Measurements from ENCODE around the gene MGLL.
A peak's percentile ranks its signal among the peaks of the same experiment; 100 is the strongest.

The MGLL gene

GRCh38 chr3:127791221-127791913 lies 30.9 kb downstream of the MGLL start:
- Histone ChIP-seq H3K9ac (ENCODE audit: low read depth, low read length) (no peak overlapping the region), H3K27me3 (ENCODE audit: insufficient read depth, low read length, poor library complexity) (peaks cover 14% of the 10 kb centered on the region), H2AFZ (ENCODE audit: low read depth, low read length) (no peak overlapping the region), H3K79me2 (ENCODE audit: insufficient read depth, low read length) (no peaks in the 10 kb centered on the region), H3K4me3 (ENCODE audit: low read depth in 1 of 2, low read length in 2 of 2) (no peak overlapping the region), H3K4me1 (ENCODE audit: insufficient read depth, low read length) (no peaks in the 10 kb centered on the region), H3K4me2 (ENCODE audit: insufficient read depth, low read length) (no peak overlapping the region), H3K9me3 (ENCODE audit: insufficient read depth, low read length, severe bottlenecking) (no peaks in the 10 kb centered on the region), H3K27ac (ENCODE audit: low read length) (no peak overlapping the region), H3K36me3 (ENCODE audit: insufficient read depth, low read length) (no peaks in the 10 kb centered on the region), H4K20me1 (ENCODE audit: insufficient read depth, low read length) (no peaks in the 10 kb centered on the region)
- peak; percentile 14 for DNase-seq
- TF ChIP-seq EZH2 (IDR thresholded peaks at IDR 0.05; ENCODE audit: borderline replicate concordance, low read depth, low read length, severe bottlenecking) = no peak
- TF ChIP-seq, protein P1, sequence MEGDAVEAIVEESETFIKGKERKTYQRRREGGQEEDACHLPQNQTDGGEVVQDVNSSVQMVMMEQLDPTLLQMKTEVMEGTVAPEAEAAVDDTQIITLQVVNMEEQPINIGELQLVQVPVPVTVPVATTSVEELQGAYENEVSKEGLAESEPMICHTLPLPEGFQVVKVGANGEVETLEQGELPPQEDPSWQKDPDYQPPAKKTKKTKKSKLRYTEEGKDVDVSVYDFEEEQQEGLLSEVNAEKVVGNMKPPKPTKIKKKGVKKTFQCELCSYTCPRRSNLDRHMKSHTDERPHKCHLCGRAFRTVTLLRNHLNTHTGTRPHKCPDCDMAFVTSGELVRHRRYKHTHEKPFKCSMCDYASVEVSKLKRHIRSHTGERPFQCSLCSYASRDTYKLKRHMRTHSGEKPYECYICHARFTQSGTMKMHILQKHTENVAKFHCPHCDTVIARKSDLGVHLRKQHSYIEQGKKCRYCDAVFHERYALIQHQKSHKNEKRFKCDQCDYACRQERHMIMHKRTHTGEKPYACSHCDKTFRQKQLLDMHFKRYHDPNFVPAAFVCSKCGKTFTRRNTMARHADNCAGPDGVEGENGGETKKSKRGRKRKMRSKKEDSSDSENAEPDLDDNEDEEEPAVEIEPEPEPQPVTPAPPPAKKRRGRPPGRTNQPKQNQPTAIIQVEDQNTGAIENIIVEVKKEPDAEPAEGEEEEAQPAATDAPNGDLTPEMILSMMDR (IDR thresholded peaks at IDR 0.05; ENCODE audit: borderline replicate concordance, extremely low read depth, low read length, poor library complexity, severe bottlenecking) = peak; percentile 32
- peak; percentile 58 for ATAC-seq (ENCODE audit: insufficient read depth, low read depth)

GRCh38 chr3:127790882-127791183 lies 31.5 kb downstream of the MGLL start:
- Histone ChIP-seq H2AFZ (ENCODE audit: low read depth, low read length) (no peak overlapping the region), H3K9me3 (ENCODE audit: insufficient read depth, low read length, severe bottlenecking) (no peaks in the 10 kb centered on the region), H3K36me3 (ENCODE audit: insufficient read depth, low read length) (no peaks in the 10 kb centered on the region), H3K9ac (ENCODE audit: low read depth, low read length) (no peak overlapping the region), H3K4me3 (ENCODE audit: low read depth in 1 of 2, low read length in 2 of 2) (no peak overlapping the region), H3K4me2 (ENCODE audit: insufficient read depth, low read length) (no peak overlapping the region), H3K27ac (ENCODE audit: low read length) (no peak overlapping the region), H3K27me3 (ENCODE audit: insufficient read depth, low read length, poor library complexity) (peaks cover 20% of the 10 kb centered on the region), H3K79me2 (ENCODE audit: insufficient read depth, low read length) (no peaks in the 10 kb centered on the region), H4K20me1 (ENCODE audit: insufficient read depth, low read length) (no peaks in the 10 kb centered on the region), H3K4me1 (ENCODE audit: insufficient read depth, low read length) (0 out of 2 replicates have a peak, but pooled peaks cover 3% of the 10 kb centered on the region)
- DNase-seq (no peak), ATAC-seq (ENCODE audit: insufficient read depth, low read depth) (no peak)
- TF ChIP-seq, protein P1 (IDR thresholded peaks at IDR 0.05; ENCODE audit: borderline replicate concordance, extremely low read depth, low read length, poor library complexity, severe bottlenecking) = no peak
- no peak for TF ChIP-seq EZH2 (IDR thresholded peaks at IDR 0.05; ENCODE audit: borderline replicate concordance, low read depth, low read length, severe bottlenecking)

GRCh38 chr3:127789990-127790881 lies 32.1 kb downstream of the MGLL start:
- H4K20me1 ChIP-seq (ENCODE audit: insufficient read depth, low read length) = no peaks in the 10 kb centered on the region
- H3K79me2 ChIP-seq (ENCODE audit: insufficient read depth, low read length) = no peaks in the 10 kb centered on the region
- no peak overlapping the region for H2AFZ ChIP-seq (ENCODE audit: low read depth, low read length)
- no peak overlapping the region for H3K4me2 ChIP-seq (ENCODE audit: insufficient read depth, low read length)
- 0 out of 2 replicates have a peak, but pooled peaks cover 5% of the 10 kb centered on the region for H3K4me1 ChIP-seq (ENCODE audit: insufficient read depth, low read length)
- no peak overlapping the region for H3K4me3 ChIP-seq (ENCODE audit: low read depth in 1 of 2, low read length in 2 of 2)
- no peak overlapping the region for H3K27ac ChIP-seq (ENCODE audit: low read length)
- H3K27me3 ChIP-seq (ENCODE audit: insufficient read depth, low read length, poor library complexity) = peaks cover 24% of the 10 kb centered on the region
- no peak for ATAC-seq (ENCODE audit: insufficient read depth, low read depth)
- no peak for DNase-seq
- H3K9ac ChIP-seq (ENCODE audit: low read depth, low read length) = no peak overlapping the region
- no peak for TF ChIP-seq EZH2 (IDR thresholded peaks at IDR 0.05; ENCODE audit: borderline replicate concordance, low read depth, low read length, severe bottlenecking)
- TF ChIP-seq, protein P1 (IDR thresholded peaks at IDR 0.05; ENCODE audit: borderline replicate concordance, extremely low read depth, low read length, poor library complexity, severe bottlenecking) = no peak
- no peaks in the 10 kb centered on the region for H3K36me3 ChIP-seq (ENCODE audit: insufficient read depth, low read length)
- H3K9me3 ChIP-seq (ENCODE audit: insufficient read depth, low read length, severe bottlenecking) = no peaks in the 10 kb centered on the region
